HL-60 (cell line): ENCODE results near the gene MACROD2.

Source experiments
- TF ChIP-seq, protein P1 (sequence below): IDR thresholded peaks from 2 replicates; pipeline ENCODE4 v1.6.1; 2012; ENCODE audit warnings: low read depth; ENCODE audit not compliant: insufficient replicate concordance
- TF ChIP-seq, protein P2 (sequence below): IDR thresholded peaks from one replicate; pipeline ENCODE4 v1.5.1; 2011; ENCODE audit warnings: low read length, control low read depth, inconsistent platforms; ENCODE audit not compliant: insufficient read depth

DNA sequence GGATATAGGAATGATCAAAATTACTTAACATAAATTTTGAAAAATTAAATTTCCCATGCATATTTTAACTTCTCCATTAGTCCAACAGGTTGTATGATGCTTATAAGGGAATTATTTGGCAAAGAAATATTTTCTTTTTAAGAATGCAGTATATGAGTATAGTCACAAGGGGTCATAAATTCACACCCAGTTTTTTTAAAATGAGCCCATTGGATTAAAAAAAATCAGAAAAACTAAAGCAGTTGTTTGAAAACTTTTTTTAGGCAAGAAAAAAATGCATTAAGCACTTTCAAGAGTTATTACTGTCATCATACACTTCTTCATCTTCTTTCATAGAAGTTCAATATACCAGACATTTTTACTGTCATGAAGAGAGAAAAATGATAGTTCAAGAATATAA is 746.3 kb downstream of the MACROD2 start:
- TF ChIP-seq, protein P1, sequence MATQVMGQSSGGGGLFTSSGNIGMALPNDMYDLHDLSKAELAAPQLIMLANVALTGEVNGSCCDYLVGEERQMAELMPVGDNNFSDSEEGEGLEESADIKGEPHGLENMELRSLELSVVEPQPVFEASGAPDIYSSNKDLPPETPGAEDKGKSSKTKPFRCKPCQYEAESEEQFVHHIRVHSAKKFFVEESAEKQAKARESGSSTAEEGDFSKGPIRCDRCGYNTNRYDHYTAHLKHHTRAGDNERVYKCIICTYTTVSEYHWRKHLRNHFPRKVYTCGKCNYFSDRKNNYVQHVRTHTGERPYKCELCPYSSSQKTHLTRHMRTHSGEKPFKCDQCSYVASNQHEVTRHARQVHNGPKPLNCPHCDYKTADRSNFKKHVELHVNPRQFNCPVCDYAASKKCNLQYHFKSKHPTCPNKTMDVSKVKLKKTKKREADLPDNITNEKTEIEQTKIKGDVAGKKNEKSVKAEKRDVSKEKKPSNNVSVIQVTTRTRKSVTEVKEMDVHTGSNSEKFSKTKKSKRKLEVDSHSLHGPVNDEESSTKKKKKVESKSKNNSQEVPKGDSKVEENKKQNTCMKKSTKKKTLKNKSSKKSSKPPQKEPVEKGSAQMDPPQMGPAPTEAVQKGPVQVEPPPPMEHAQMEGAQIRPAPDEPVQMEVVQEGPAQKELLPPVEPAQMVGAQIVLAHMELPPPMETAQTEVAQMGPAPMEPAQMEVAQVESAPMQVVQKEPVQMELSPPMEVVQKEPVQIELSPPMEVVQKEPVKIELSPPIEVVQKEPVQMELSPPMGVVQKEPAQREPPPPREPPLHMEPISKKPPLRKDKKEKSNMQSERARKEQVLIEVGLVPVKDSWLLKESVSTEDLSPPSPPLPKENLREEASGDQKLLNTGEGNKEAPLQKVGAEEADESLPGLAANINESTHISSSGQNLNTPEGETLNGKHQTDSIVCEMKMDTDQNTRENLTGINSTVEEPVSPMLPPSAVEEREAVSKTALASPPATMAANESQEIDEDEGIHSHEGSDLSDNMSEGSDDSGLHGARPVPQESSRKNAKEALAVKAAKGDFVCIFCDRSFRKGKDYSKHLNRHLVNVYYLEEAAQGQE: no peak
- TF ChIP-seq, protein P2, sequence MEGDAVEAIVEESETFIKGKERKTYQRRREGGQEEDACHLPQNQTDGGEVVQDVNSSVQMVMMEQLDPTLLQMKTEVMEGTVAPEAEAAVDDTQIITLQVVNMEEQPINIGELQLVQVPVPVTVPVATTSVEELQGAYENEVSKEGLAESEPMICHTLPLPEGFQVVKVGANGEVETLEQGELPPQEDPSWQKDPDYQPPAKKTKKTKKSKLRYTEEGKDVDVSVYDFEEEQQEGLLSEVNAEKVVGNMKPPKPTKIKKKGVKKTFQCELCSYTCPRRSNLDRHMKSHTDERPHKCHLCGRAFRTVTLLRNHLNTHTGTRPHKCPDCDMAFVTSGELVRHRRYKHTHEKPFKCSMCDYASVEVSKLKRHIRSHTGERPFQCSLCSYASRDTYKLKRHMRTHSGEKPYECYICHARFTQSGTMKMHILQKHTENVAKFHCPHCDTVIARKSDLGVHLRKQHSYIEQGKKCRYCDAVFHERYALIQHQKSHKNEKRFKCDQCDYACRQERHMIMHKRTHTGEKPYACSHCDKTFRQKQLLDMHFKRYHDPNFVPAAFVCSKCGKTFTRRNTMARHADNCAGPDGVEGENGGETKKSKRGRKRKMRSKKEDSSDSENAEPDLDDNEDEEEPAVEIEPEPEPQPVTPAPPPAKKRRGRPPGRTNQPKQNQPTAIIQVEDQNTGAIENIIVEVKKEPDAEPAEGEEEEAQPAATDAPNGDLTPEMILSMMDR: no peak
